Measurements from ENCODE around the gene PRKCH.

GRCh38 chr14:61335049-61335448 lies 13.7 kb downstream of the PRKCH start:
- TF ChIP-seq CEBPB (IDR thresholded peaks at IDR 0.05) (no peak), POLR2A (IDR thresholded peaks at IDR 0.05; ENCODE audit: low read length) (no peak), KDM5A (IDR thresholded peaks at IDR 0.05) (no peak)

Data from A549 (cell line).